H9 (cell line): ENCODE results near the gene PLA2G4E. TPM values are rescaled to one million over a fixed set of nuclear protein-coding genes. Genes with fewer than 3 reads are reported as not detected.
A peak's percentile ranks its signal among the peaks of the same experiment; 100 is the strongest.

Source experiments
- DNase-seq: peaks from one replicate; pipeline ENCODE4 v3.0.0-alpha.2; 2017
- H2AFZ ChIP-seq: one replicate; pipeline ENCODE4 v1.6.1; 2013; ENCODE audit warnings: mild to moderate bottlenecking, low read length, control low read depth, moderate library complexity
- H2AK5ac ChIP-seq: 2 replicates; pipeline ENCODE4 v1.6.1; 2013; ENCODE audit warnings: low read length, control low read depth, mixed read lengths; ENCODE audit not compliant: insufficient read length
- H2BK120ac ChIP-seq: one replicate; pipeline ENCODE4 v1.6.1; 2013; ENCODE audit warnings: low read depth, mild to moderate bottlenecking, low read length, control low read depth, inconsistent platforms; ENCODE audit not compliant: poor library complexity, severe bottlenecking
- H2BK12ac ChIP-seq: 2 replicates; pipeline ENCODE4 v1.6.1; 2013; ENCODE audit warnings: low read length, control low read depth, mixed read lengths, low read depth; ENCODE audit not compliant: insufficient read length
- H2BK15ac ChIP-seq: 2 replicates; pipeline ENCODE4 v1.6.1; 2013; ENCODE audit warnings: low read depth, low read length, control low read depth
- H2BK20ac ChIP-seq: one replicate; pipeline ENCODE4 v1.6.1; 2013; ENCODE audit warnings: low read depth, mild to moderate bottlenecking, low read length, control low read depth, inconsistent platforms; ENCODE audit not compliant: poor library complexity, severe bottlenecking
- H2BK5ac ChIP-seq: 2 replicates; pipeline ENCODE4 v1.6.1; 2013; ENCODE audit warnings: low read length, control low read depth, mixed read lengths; ENCODE audit not compliant: insufficient read length
- H3K14ac ChIP-seq: 2 replicates; pipeline ENCODE4 v1.6.1; 2013; ENCODE audit warnings: low read length, control low read depth; ENCODE audit not compliant: insufficient read depth
- H3K18ac ChIP-seq: 2 replicates; pipeline ENCODE4 v1.6.1; 2013; ENCODE audit warnings: low read depth, mild to moderate bottlenecking, mixed read lengths, low read length, control low read depth; ENCODE audit not compliant: insufficient read length
- H3K23ac ChIP-seq: 2 replicates; pipeline ENCODE4 v1.6.1; 2013; ENCODE audit warnings: low read length, control low read depth, mixed read lengths, low read depth; ENCODE audit not compliant: insufficient read length
- H3K23me2 ChIP-seq: 2 replicates; pipeline ENCODE4 v1.6.1; 2013; ENCODE audit warnings: low read depth, mild to moderate bottlenecking, mixed read lengths, low read length, control low read depth; ENCODE audit not compliant: insufficient read length, poor library complexity, severe bottlenecking
- H3K27ac ChIP-seq: 2 replicates; pipeline ENCODE4 v1.5.1; 2013; ENCODE audit warnings: low read length, control low read depth, mixed read lengths, low read depth; ENCODE audit not compliant: insufficient read length
- H3K27me3 ChIP-seq: 2 replicates; pipeline ENCODE4 v1.6.1; 2013; ENCODE audit warnings: low read length, control low read depth, inconsistent platforms; ENCODE audit not compliant: insufficient read depth
- H3K4ac ChIP-seq: 2 replicates; pipeline ENCODE4 v1.6.1; 2013; ENCODE audit warnings: low read depth, mild to moderate bottlenecking, control low read depth, inconsistent platforms, low read length, moderate library complexity
- H3K4me1 ChIP-seq: 2 replicates; pipeline ENCODE4 v1.6.1; 2013; ENCODE audit warnings: low read length, control low read depth, inconsistent platforms; ENCODE audit not compliant: insufficient read depth
- H3K4me2 ChIP-seq: 2 replicates; pipeline ENCODE4 v1.6.1; 2013; ENCODE audit warnings: low read length, control low read depth, mixed read lengths; ENCODE audit not compliant: insufficient read length, insufficient read depth
- H3K56ac ChIP-seq: 2 replicates; pipeline ENCODE4 v1.6.1; 2013; ENCODE audit warnings: low read depth, mild to moderate bottlenecking, mixed read lengths, low read length, control low read depth; ENCODE audit not compliant: insufficient read length
- H3K79me1 ChIP-seq: 2 replicates; pipeline ENCODE4 v1.6.1; 2013; ENCODE audit warnings: low read depth, mild to moderate bottlenecking, moderate library complexity, low read length, control low read depth, inconsistent platforms; ENCODE audit not compliant: insufficient read depth, poor library complexity, severe bottlenecking
- H3K79me2 ChIP-seq: 2 replicates; pipeline ENCODE4 v1.6.1; 2013; ENCODE audit warnings: low read length, control low read depth, inconsistent platforms; ENCODE audit not compliant: insufficient read depth
- H3K9ac ChIP-seq: 2 replicates; pipeline ENCODE4 v1.6.1; 2013; ENCODE audit warnings: low read length, control low read depth, mixed read lengths; ENCODE audit not compliant: insufficient read length; ENCODE audit errors: extremely low read depth
- H3K9me3 ChIP-seq: one replicate; pipeline ENCODE4 v1.6.1; 2013; ENCODE audit warnings: low read depth, low read length, inconsistent platforms; ENCODE audit not compliant: control insufficient read depth
- H3T11ph ChIP-seq: one replicate; pipeline ENCODE4 v1.6.1; 2013; ENCODE audit warnings: mild to moderate bottlenecking, low read length, control low read depth, inconsistent platforms
- H4K20me1 ChIP-seq: one replicate; pipeline ENCODE4 v1.6.1; 2013; ENCODE audit not compliant: control insufficient read depth, insufficient read length, insufficient read depth
- H4K5ac ChIP-seq: 2 replicates; pipeline ENCODE4 v1.6.1; 2013; ENCODE audit warnings: low read depth, mild to moderate bottlenecking, mixed read lengths, low read length, control low read depth; ENCODE audit not compliant: insufficient read length
- H4K8ac ChIP-seq: replicated peaks from 2 replicates; pipeline ENCODE4 v1.6.1; 2013; ENCODE audit warnings: low read length, control low read depth, mixed read lengths, low read depth; ENCODE audit not compliant: insufficient read length
- H4K91ac ChIP-seq: 2 replicates; pipeline ENCODE4 v1.6.1; 2013; ENCODE audit warnings: low read depth, mild to moderate bottlenecking, moderate library complexity, mixed read lengths, low read length, control low read depth; ENCODE audit not compliant: insufficient read length
- H3K27ac Mint-ChIP-seq, 3 experiments: 2 replicates in 2 of 3; 3 replicates in 1 of 3; pipeline ENCODE4 v1.8.0; 2020 to 2021; ENCODE audit warnings: mixed read lengths in 3 of 3, mild to moderate bottlenecking in 1 of 3, moderate library complexity in 1 of 3
- H3K27me3 Mint-ChIP-seq: 2 replicates; pipeline ENCODE4 v1.8.0; 2021; ENCODE audit warnings: low read depth, mild to moderate bottlenecking, moderate library complexity, mixed read lengths
- H3K36me3 Mint-ChIP-seq, 3 experiments: 2 replicates in 2 of 3; 3 replicates in 1 of 3; pipeline ENCODE4 v1.8.0; 2020 to 2021; ENCODE audit warnings: low read depth in 3 of 3, mixed read lengths in 3 of 3; ENCODE audit not compliant: insufficient read depth in 1 of 3
- H3K4me1 Mint-ChIP-seq, 2 experiments: 2 replicates each; pipeline ENCODE4 v1.8.0; 2020; ENCODE audit warnings: mixed read lengths in 2 of 2
- H3K4me3 Mint-ChIP-seq, 2 experiments: 2 replicates in 1 of 2; 3 replicates in 1 of 2; pipeline ENCODE4 v1.8.0; 2020 to 2021; ENCODE audit warnings: mild to moderate bottlenecking in 2 of 2, mixed read lengths in 2 of 2, moderate library complexity in 1 of 2
- H3K9me3 Mint-ChIP-seq, 2 experiments: 2 replicates in 1 of 2; 3 replicates in 1 of 2; pipeline ENCODE4 v1.8.0; 2020; ENCODE audit warnings: mild to moderate bottlenecking in 2 of 2, mixed read lengths in 2 of 2, moderate library complexity in 1 of 2
- CTCF ChIP-seq: fragments of 200-600 bp; sonication (generic); conservative IDR thresholded peaks from 3 replicates; pipeline ENCODE4 v1.8.0; 2021; ENCODE audit warnings: antibody characterized with exemption, mild to moderate bottlenecking
- WGBS: extraction: QIAGEN DNeasy Blood & Tissue Kit; methylation state at CpG from one replicate; pipeline ENCODE4 v1.1.7; 2013; ENCODE audit warnings: missing lambda C conversion rate, low lambda C conversion rate, mixed read lengths; ENCODE audit not compliant: insufficient read length; ENCODE audit errors: extremely low coverage; 5-methylcytosine and 5-hydroxymethylcytosine counted together
- total RNA-seq: library from RNA; stranded (reverse); gene quantifications from 2 replicates; pipeline ENCODE4 v1.2.1, GENCODE V29; 2021

Gene PLA2G4E
- total RNA-seq, 1 experiment from 2014 or later, result not detected

- Histone ChIP-seq H4K20me1 (no peaks in the 10 kb centered on the region), H3K4me2 (no peak overlapping the region), H2AK5ac (no peak overlapping the region), H2BK20ac (no peak overlapping the region), H3K56ac (no peak overlapping the region), H2AFZ (no peak overlapping the region), H3K4ac (no peak overlapping the region), H3K23ac (no peak overlapping the region), H4K5ac (no peak overlapping the region), H4K8ac (no peak overlapping the region), H3K9me3 (no peaks in the 10 kb centered on the region), H3K79me1 (peaks cover 3% of the 10 kb centered on the region), H2BK120ac (no peak overlapping the region), H3K23me2 (no peaks in the 10 kb centered on the region), H3K9ac (no peak overlapping the region), H2BK12ac (no peak overlapping the region), H4K91ac (no peak overlapping the region), H3K27ac (no peak overlapping the region), H2BK5ac (no peak overlapping the region), H2BK15ac (no peak overlapping the region), H3K27me3 (no peaks in the 10 kb centered on the region), H3K4me1 (peaks cover 7% of the 10 kb centered on the region), H3K18ac (no peak overlapping the region), H3K79me2 (peaks cover 17% of the 10 kb centered on the region; the same call in 1 of the 2 replicates), H3K14ac (no peak overlapping the region), H3T11ph (no peak overlapping the region)
- Mint-ChIP-seq H3K4me3 (no peak overlapping the region), H3K27me3 (no peaks in the 10 kb centered on the region), H3K4me1 (peaks cover 26 to 35% of the 10 kb centered on the region in 2 experiments), H3K36me3 (peaks cover 9 to 16% (median 15%) of the 10 kb centered on the region in 3 experiments; a peak in 6 of 7 replicates), H3K9me3 (peaks cover 3 to 6% of the 10 kb centered on the region in 2 experiments; a peak in 4 of 5 replicates), H3K27ac (peak overlapping the region in 2 of 3 experiments; percentile 42 to 65; a peak in 2 of 7 replicates)
- DNase-seq, result no peak
- no peak for TF ChIP-seq CTCF
- WGBS, result no CpG with 5 or more reads among the region's 15 CpGs
Observed at GRCh38 chr15:41965441-41966413, 55.1 kb downstream of the PLA2G4E start.
